ENCODE measurements around the gene ATXN7L1.
"Not testable (repeated sequence)": the region's sequence is repeated elsewhere in the genome, so short reads cannot be mapped to it uniquely, and the experiment has no call there.

The ATXN7L1 gene

GRCh38 chr7:105890290-105890997 lies 14.0 kb upstream of the ATXN7L1 start:
- no peak for DNase-seq

- peak; percentile 23 for DNase-seq
Observed at GRCh38 chr7:105887569-105888189, 11.3 kb upstream of the ATXN7L1 start.

GRCh38 chr7:105886776-105887175 lies 10.4 kb upstream of the ATXN7L1 start:
- no peak for DNase-seq

- no peak for DNase-seq
Observed at GRCh38 chr7:105885387-105886111, 9.2 kb upstream of the ATXN7L1 start.

- not testable (repeated sequence) for DNase-seq
Observed at GRCh38 chr7:105883179-105883578, 6.8 kb upstream of the ATXN7L1 start.

GRCh38 chr7:105881439-105881838 lies 5.0 kb upstream of the ATXN7L1 start:
- DNase-seq, result no peak

- DNase-seq, result no peak
Observed at GRCh38 chr7:105880571-105881330, 4.4 kb upstream of the ATXN7L1 start.

GRCh38 chr7:105879782-105880181 lies 3.4 kb upstream of the ATXN7L1 start:
- no peak for DNase-seq

GRCh38 chr7:105878746-105879605 lies 2.6 kb upstream of the ATXN7L1 start:
- DNase-seq, result peak; percentile 28

- DNase-seq, result no peak
Observed at GRCh38 chr7:105877736-105878135, 1.3 kb upstream of the ATXN7L1 start.

- peak; percentile 84 for DNase-seq
Observed at GRCh38 chr7:105876964-105877601, 684 bp upstream of the ATXN7L1 start.

- no peak for DNase-seq
Observed at GRCh38 chr7:105875505-105875904, 894 bp downstream of the ATXN7L1 start.

GRCh38 chr7:105874055-105874454 lies 2.3 kb downstream of the ATXN7L1 start:
- DNase-seq, result no peak

- DNase-seq, result no peak
Observed at GRCh38 chr7:105872491-105872890, 3.9 kb downstream of the ATXN7L1 start.

GRCh38 chr7:105871142-105871541 lies 5.3 kb downstream of the ATXN7L1 start:
- DNase-seq, result no peak

GRCh38 chr7:105866102-105866801 lies 10.1 kb downstream of the ATXN7L1 start:
- no peak for DNase-seq

- DNase-seq, result no peak
Observed at GRCh38 chr7:105863876-105864275, 12.5 kb downstream of the ATXN7L1 start.

- no peak for DNase-seq
Observed at GRCh38 chr7:105862770-105863169, 13.6 kb downstream of the ATXN7L1 start.

GRCh38 chr7:105862276-105862675 lies 14.1 kb downstream of the ATXN7L1 start:
- no peak for DNase-seq

GRCh38 chr7:105861224-105861623 lies 15.2 kb downstream of the ATXN7L1 start:
- DNase-seq, result no peak

GRCh38 chr7:105860793-105861192 lies 15.6 kb downstream of the ATXN7L1 start:
- no peak for DNase-seq
